WTC11 (cell line): ENCODE data around the gene PAFAH1B2. TPM values are rescaled to one million over a fixed set of nuclear protein-coding genes. Genes with fewer than 3 reads are reported as not detected.

Experiments
- ATAC-seq: fragments of 200-7000 bp; cut with Tn5 transposase; 2 replicates; pipeline ENCODE4 v1.10.0; 2021; ENCODE audit warnings: mild to moderate bottlenecking, moderate library complexity
- CTCF ChIA-PET: fragments of 300-600 bp; sonication (Branson Sonifier 250); formaldehyde crosslinking; loops from one replicate; lab custom pipeline; 2021; ENCODE audit warnings: antibody characterized with exemption; lab: Charles Lee
- POLR2A ChIA-PET: fragments of 350-600 bp; sonication (Branson Sonifier 250); formaldehyde crosslinking; loops from one replicate; lab custom pipeline; 2021; ENCODE audit warnings: antibody characterized with exemption; lab: Charles Lee
- DNase-seq: peaks from one replicate; pipeline ENCODE4 v3.0.0; 2021; ENCODE audit warnings: low spot score
- H3K27ac Mint-ChIP-seq: 2 replicates; pipeline ENCODE4 v1.8.0; 2021; ENCODE audit warnings: mixed read lengths
- H3K27me3 Mint-ChIP-seq: 2 replicates; pipeline ENCODE4 v1.8.0; 2021; ENCODE audit warnings: low read depth, mild to moderate bottlenecking, moderate library complexity, mixed read lengths
- H3K36me3 Mint-ChIP-seq: 2 replicates; pipeline ENCODE4 v1.8.0; 2021; ENCODE audit warnings: mixed read lengths
- H3K4me1 Mint-ChIP-seq: 2 replicates; pipeline ENCODE4 v1.8.0; 2022; ENCODE audit warnings: mixed read lengths
- H3K4me3 Mint-ChIP-seq: 2 replicates; pipeline ENCODE4 v1.8.0; 2021; ENCODE audit warnings: mild to moderate bottlenecking, moderate library complexity, mixed read lengths
- H3K9me3 Mint-ChIP-seq: 2 replicates; pipeline ENCODE4 v1.8.0; 2021; ENCODE audit warnings: mixed read lengths
- AFF4 ChIP-seq: sonication (generic); formaldehyde crosslinking; IDR thresholded peaks from 2 replicates; pipeline ENCODE4 v1.8.1; 2023; ENCODE audit warnings: mild to moderate bottlenecking, missing genetic modification reagents, borderline replicate concordance
- ATF3 ChIP-seq: sonication (generic); formaldehyde crosslinking; conservative IDR thresholded peaks from 2 replicates; pipeline ENCODE4 v1.8.1; 2022; ENCODE audit warnings: mild to moderate bottlenecking, missing genetic modification reagents
- ATF6 ChIP-seq: sonication (generic); formaldehyde crosslinking; IDR thresholded peaks from 2 replicates; pipeline ENCODE4 v1.8.1; 2023; ENCODE audit warnings: mild to moderate bottlenecking, missing genetic modification reagents
- CREB1 ChIP-seq: sonication (generic); formaldehyde crosslinking; IDR thresholded peaks from 2 replicates; pipeline ENCODE4 v1.8.0; 2023; ENCODE audit warnings: mild to moderate bottlenecking, missing genetic modification reagents
- E2F1 ChIP-seq: sonication (generic); formaldehyde crosslinking; IDR thresholded peaks from 2 replicates; pipeline ENCODE4 v1.8.0; 2022; ENCODE audit warnings: mild to moderate bottlenecking, missing genetic modification reagents
- ELF4 ChIP-seq: sonication (generic); formaldehyde crosslinking; IDR thresholded peaks from 2 replicates; pipeline ENCODE4 v1.8.1; 2022; ENCODE audit warnings: low read depth, mild to moderate bottlenecking, moderate library complexity, missing genetic modification reagents
- FOXP4 ChIP-seq: sonication (generic); formaldehyde crosslinking; IDR thresholded peaks from 2 replicates; pipeline ENCODE4 v1.8.0; 2022; ENCODE audit warnings: mild to moderate bottlenecking, missing genetic modification reagents
- IRF2 ChIP-seq: sonication (generic); formaldehyde crosslinking; IDR thresholded peaks from 2 replicates; pipeline ENCODE4 v1.8.0; 2022; ENCODE audit warnings: low read depth, missing genetic modification reagents, borderline replicate concordance
- JUN ChIP-seq: sonication (generic); formaldehyde crosslinking; IDR thresholded peaks from 2 replicates; pipeline ENCODE4 v1.8.0; 2023; ENCODE audit warnings: mild to moderate bottlenecking, missing genetic modification reagents
- KAT7 ChIP-seq: sonication (generic); formaldehyde crosslinking; IDR thresholded peaks from 2 replicates; pipeline ENCODE4 v1.8.1; 2023; ENCODE audit warnings: missing genetic modification reagents, mild to moderate bottlenecking, borderline replicate concordance
- MXD4 ChIP-seq: fragments of 250-450 bp; sonication (Bioruptor Pico); IDR thresholded peaks from 2 replicates; pipeline ENCODE4 v1.8.0; 2021; ENCODE audit warnings: mild to moderate bottlenecking, moderate library complexity, borderline replicate concordance
- MYBL2 ChIP-seq: sonication (generic); formaldehyde crosslinking; IDR thresholded peaks from 2 replicates; pipeline ENCODE4 v1.8.1; 2023; ENCODE audit warnings: mild to moderate bottlenecking, moderate library complexity, missing genetic modification reagents
- NFATC4 ChIP-seq: fragments of 250-450 bp; sonication (Bioruptor Pico); IDR thresholded peaks from 2 replicates; pipeline ENCODE4 v1.9.0; 2021; ENCODE audit warnings: mild to moderate bottlenecking
- NR1H2 ChIP-seq: sonication (generic); formaldehyde crosslinking; IDR thresholded peaks from 2 replicates; pipeline ENCODE4 v1.9.0; 2021; ENCODE audit warnings: mild to moderate bottlenecking, moderate library complexity, missing genetic modification reagents
- RELA ChIP-seq: sonication (generic); formaldehyde crosslinking; IDR thresholded peaks from 2 replicates; pipeline ENCODE4 v1.8.1; 2022; ENCODE audit warnings: missing genetic modification reagents, mild to moderate bottlenecking, borderline replicate concordance
- SP1 ChIP-seq: sonication (generic); formaldehyde crosslinking; conservative IDR thresholded peaks from 2 replicates; pipeline ENCODE4 v1.8.1; 2022; ENCODE audit warnings: missing genetic modification reagents
- STAT6 ChIP-seq: sonication (generic); formaldehyde crosslinking; conservative IDR thresholded peaks from 2 replicates; pipeline ENCODE4 v1.8.1; 2023; ENCODE audit warnings: mild to moderate bottlenecking, low read depth, missing genetic modification reagents, moderate library complexity
- TCF7 ChIP-seq: sonication (generic); formaldehyde crosslinking; IDR thresholded peaks from 2 replicates; pipeline ENCODE4 v1.8.0; 2022; ENCODE audit warnings: mild to moderate bottlenecking, low read depth, missing genetic modification reagents, moderate library complexity
- TEAD1 ChIP-seq: sonication (generic); formaldehyde crosslinking; IDR thresholded peaks from 2 replicates; pipeline ENCODE4 v1.8.0; 2022; ENCODE audit warnings: mild to moderate bottlenecking, missing genetic modification reagents
- ZBTB43 ChIP-seq: sonication (generic); formaldehyde crosslinking; IDR thresholded peaks from 2 replicates; pipeline ENCODE4 v1.8.1; 2023; ENCODE audit warnings: mild to moderate bottlenecking, missing genetic modification reagents
- ZNF219 ChIP-seq: sonication (generic); formaldehyde crosslinking; IDR thresholded peaks from 2 replicates; pipeline ENCODE4 v1.8.0; 2023; ENCODE audit warnings: missing genetic modification reagents, mild to moderate bottlenecking, borderline replicate concordance
- ZNF423 ChIP-seq: fragments of 250-450 bp; sonication (Bioruptor Pico); IDR thresholded peaks from 2 replicates; pipeline ENCODE4 v2.1.2; 2022; ENCODE audit warnings: mild to moderate bottlenecking, moderate library complexity
- total RNA-seq: library from RNA; stranded (reverse); gene quantifications from 3 replicates; pipeline ENCODE4 v1.2.3, GENCODE V29; 2021

Gene PAFAH1B2
- total RNA-seq, 1 experiment from 2014 or later = 138 TPM

- H3K4me1 Mint-ChIP-seq = peaks cover 40% of the 10 kb centered on the region
- CTCF ChIA-PET = interaction anchor here (0.6 to 2.1 kb wide), 11 partner anchors 14 to 310 kb away, joined by 3 to 11 read pairs (median 4); partner anchors contain the start of genes APOA5, PAFAH1B2 and ZPR1
- TF ChIP-seq FOXP4 (CRISPR knock-in tag) (peak; percentile 49; the same call in 1 of the 2 replicates), MYBL2 (CRISPR knock-in tag) (no peak), KAT7 (0 out of 2 replicates have a peak, but pooled peaks have one; percentile 26), CREB1 (CRISPR knock-in tag) (no peak), STAT6 (CRISPR knock-in tag) (no peak), ATF6 (CRISPR knock-in tag) (no peak), ATF3 (CRISPR knock-in tag) (no peak), ZNF219 (CRISPR knock-in tag) (no peak), ZBTB43 (no peak), IRF2 (CRISPR knock-in tag) (no peak), SP1 (CRISPR knock-in tag) (no peak), MXD4 (no peak), JUN (CRISPR knock-in tag) (no peak), AFF4 (CRISPR knock-in tag) (no peak), TEAD1 (0 out of 2 replicates have a peak, but pooled peaks have one; percentile 17), RELA (CRISPR knock-in tag) (no peak), NR1H2 (no peak), E2F1 (CRISPR knock-in tag) (no peak), ZNF423 (no peak), NFATC4 (CRISPR knock-in tag) (no peak), ELF4 (CRISPR knock-in tag) (no peak), TCF7 (CRISPR knock-in tag) (no peak)
- no peaks in the 10 kb centered on the region for H3K9me3 Mint-ChIP-seq
- POLR2A ChIA-PET = interaction anchor here (0.7 to 1.0 kb wide), 3 partner anchors 46 to 306 kb away, joined by 3 read pairs; partner anchors contain the start of genes APOA5 and PAFAH1B2
- H3K27me3 Mint-ChIP-seq = no peaks in the 10 kb centered on the region
- peak; percentile 51 for DNase-seq
- H3K4me3 Mint-ChIP-seq = peak overlapping the region; percentile 92
- H3K27ac Mint-ChIP-seq = peak overlapping the region; percentile 95
- H3K36me3 Mint-ChIP-seq = no peaks in the 10 kb centered on the region
- ATAC-seq = peak; percentile 40
Observed at GRCh38 chr11:117097389-117098268, 46.5 kb upstream of the PAFAH1B2 start.
